Measurements from ENCODE around the gene CHRM1.

Gene CHRM1

DNA sequence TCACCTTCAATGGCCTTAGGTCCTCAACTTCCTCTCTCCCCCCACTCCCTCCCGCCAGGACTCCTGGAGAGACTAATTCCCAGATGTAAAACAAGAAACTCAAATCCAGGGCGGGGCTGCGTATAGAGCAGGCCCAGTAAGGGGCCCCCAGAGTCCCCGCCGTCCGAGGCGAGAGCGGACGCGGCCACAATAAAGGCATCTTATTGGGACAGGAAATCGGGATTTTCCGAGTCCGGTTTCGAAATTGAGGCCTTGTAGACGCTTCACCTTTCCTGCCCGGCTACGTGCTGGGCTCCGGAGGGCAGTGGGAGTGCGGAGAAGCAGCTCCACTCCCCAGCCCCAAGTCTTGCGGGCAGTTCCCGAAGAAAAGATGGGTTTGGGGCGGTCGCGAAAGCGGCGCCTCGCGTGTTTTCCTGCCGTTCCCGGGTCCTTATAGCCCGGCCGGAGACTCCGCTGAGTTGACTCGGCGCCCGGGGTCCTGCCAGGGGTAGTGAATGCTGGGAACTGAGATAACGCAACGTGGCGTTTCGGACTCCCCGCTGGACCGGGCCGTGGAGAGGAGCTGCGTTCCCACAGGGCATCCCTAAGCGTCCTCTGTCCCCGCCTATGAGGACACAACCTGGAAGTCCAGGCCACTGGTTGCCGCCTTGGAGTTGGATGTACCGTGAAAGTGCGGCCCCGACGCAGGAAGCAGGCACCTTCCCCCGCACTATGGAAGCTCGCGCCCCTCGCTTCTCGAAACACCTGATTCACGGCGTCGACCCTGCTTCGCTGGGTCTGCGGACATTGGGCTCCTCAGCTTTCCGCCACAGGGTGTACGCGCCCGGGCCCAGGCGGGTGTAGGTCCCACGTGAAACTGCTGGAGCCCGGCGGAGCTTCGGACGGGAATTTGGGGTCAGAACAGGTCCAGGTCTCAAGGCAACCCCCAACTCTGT lies 4.8 kb upstream of the CHRM1 start:
- DNase-seq: no peak

DNA sequence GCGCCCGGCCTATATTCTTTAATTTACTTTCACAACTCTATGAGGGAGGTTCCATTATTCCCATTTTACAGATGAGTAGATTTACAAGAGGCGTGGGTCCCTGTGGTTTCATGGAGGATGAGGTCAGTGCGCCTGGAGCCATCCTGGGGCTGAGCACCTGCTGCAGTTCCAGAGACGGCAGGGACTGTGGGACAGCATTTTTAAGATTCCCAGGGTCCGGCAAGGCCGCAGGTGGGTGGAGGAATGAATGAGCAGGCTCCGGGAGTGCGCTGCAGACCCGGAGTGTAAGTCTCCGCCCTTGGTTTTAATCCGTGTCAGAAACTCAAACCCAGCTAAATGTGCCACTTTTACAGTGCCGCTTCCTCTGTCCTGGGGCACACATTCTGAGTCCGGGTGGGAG lies 4.1 kb upstream of the CHRM1 start:
- DNase-seq: no peak

DNA sequence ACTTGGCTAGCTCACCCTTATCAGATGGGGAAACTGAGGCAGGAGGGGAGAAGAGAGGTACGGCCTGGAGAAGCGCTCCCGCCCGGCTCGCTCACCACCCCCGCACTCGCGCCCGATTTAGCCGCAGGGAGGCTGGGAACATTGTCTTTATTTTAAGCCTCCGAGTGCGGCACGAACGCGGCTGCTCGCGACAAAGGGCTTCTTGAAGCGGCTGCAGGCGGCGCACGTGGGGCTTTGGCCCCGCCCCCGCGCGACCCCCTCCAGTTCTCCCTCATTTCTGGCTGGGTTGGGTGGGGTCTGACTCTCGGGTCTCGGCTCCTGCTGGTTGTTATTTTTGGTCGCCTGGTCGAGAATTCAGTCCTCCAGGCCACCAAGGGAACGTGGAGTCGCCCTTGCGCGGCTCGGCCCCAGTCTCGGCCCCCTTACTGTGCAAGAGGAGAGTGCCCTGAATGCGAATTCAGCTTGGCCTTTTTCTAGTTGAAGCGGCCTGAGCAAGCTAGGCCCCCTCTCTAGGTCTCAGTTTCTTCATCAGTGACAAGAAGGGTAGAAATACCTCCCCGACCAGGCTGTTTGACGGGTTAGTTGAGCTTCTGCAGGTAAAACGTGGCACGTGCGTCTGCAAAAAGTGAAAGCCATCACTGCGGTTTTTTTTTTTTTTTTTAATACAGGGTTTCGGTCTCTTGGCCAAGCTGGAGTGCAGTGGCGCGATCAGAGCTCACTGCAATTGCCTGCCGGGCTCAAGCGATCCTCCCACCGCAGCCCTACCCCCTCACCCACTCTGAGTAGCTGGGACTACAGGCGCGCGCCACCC lies 2.6 kb upstream of the CHRM1 start:
- no peak for DNase-seq

DNA sequence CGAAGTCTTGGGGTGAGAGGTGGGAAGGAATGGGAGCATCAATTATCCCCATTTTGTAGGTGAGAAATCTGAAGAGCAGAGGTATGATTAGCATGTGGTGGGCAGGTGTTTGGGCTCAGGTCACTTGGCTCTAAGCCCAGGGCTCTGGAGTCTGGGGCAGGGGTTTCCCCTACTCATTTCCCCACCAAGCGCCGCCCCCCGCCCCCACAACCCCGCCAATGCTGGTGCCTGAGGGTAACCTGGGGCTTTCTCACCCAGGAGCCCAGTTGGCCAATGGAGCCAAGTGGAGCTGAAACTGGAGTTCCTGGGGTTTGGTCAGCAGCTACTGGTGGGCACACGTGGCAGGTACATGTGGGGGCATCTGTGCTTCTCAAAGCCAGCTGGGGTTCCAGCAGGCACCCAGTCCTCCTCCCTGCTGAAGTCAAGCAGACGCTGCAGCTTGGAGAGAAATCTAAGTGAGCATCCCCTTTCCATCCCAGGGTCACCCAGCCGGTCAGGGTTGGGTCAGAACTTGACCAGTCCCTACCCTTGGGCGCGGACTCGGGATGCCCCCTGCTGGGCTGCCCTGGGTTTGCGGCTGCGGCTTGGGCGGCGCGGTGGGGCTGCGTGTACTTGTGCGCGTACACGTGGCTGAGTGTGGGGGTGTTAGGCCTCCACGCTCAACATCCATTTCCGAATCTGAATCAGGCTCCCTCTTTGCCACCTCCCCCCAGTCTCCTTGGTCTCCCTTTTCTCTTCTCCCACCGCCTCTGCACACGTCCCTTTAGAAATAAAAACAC lies 1.7 kb upstream of the CHRM1 start:
- DNase-seq: no peak

DNA sequence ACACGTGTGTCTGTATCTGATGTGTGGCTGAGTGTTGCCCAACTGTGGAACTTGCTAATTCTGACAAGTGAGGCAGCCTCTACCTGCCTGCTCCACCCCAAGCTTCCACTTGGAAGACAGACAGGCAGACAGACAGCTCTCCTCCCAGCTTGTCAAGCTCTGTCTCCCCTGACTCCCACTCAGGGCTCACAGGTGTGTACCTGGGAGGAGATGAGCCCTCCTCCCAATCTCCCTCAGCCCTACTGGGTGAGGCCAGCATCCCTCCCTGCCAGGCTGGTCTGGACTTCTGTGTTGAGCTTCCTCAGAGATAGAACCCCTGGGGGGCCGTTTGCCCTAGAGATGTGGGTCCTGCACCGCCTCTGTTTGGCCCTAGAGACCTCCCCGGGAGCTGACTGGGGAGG lies 1.0 kb upstream of the CHRM1 start:
- no peak for DNase-seq

DNA sequence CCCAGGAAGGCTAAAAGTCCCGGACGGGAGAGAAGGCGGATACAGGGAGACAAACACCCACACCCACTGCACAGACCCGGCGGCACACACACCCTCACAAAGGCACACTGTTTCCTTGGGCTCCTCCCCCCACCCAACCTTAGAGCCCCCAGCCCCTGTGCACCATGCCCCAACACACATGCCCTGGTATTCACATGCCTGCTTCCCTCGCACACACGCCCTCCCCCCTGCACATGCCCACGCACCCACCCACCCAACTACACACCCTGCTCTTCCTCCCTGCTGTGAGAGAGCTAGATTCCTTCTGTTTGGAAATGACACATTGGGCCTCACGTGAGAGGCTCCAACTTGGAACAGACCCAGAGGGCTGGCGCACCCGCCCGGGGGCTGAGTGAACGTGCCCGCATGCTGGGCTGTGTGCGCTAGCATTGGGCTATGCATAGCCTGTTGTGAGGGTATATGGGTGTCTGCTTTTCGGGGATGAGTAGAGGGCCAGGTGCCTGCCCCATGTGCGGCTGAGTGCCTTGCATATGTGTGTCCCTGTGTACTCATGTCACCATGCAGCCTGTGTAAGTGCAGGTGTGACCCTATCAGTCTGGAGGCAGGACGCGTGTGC lies 518 bp upstream of the CHRM1 start:
- DNase-seq: no peak

DNA sequence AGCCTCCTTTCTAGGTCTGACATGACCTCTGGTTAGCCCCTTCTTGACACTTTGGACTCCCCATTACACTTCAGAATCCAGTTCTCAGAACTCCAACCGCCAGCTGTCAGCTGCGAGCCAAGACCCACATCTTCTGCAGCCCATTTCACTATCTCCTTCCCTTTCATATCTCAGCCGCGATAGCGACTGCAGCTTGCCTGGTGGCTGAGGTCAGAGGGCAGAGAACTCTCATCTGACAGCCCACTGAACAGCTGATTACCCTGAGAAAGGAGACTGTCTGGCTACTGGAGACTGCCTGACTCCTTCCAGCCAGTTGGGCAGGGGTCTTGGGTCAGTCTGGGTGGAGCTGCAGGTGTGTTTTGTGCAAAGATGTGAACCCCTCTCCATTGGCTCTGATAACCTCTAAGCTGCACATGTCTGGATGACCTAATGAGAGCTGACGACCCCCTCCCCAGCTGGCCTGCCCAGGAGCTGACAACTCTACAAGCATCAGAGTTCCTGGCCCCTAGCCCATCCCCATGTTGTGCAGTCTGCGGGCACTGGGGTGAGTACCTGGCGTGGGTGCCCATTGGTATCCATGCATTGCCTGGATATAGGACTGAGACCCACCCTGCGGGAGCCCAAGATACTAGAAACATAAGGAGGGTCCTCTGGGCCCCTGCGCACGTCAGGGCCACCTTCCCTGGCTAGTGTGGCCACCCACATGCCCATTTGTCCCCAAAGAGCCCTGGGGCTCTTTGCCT lies 1.1 kb downstream of the CHRM1 start:
- DNase-seq: no peak

DNA sequence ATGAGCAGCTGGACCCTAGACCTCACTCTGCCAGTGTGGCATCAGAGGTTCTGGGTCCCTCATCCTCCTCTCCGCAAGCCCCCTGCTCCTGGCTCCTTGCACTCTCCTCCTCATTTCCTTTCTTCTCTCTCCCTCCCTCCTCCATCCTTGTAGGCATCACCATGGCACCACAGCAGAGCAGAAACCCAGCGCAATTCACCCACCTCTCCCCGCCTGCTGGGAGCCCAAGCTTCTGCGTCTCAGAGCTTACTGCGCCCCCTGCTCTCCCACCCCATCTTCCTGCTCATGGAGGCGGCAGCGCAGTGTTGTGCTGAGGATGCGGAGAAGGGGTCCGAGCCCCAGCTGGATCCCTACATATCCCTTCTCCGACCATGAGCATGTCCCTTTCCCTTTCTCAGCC lies 1.7 kb downstream of the CHRM1 start:
- DNase-seq: no peak

DNA sequence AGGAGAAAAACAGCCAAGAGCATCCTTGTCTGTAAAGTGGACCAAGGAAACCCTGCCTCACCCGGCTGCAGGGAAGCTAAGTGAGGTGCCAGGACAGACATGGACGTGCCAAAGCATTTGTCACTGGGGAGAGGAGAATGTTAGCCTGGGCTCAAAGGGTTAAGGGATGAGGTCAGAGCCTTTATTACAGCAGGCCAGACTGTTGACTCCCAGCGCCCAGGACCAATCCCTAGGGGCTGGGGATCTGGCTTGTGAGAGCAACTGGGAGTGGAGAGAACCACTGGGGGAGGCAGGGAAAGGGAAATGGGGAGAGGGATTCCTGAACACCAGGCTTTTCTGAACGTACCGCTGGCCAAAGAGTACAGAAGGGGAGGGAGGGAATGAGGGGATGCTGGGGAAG lies 2.6 kb downstream of the CHRM1 start:
- DNase-seq: no peak

DNA sequence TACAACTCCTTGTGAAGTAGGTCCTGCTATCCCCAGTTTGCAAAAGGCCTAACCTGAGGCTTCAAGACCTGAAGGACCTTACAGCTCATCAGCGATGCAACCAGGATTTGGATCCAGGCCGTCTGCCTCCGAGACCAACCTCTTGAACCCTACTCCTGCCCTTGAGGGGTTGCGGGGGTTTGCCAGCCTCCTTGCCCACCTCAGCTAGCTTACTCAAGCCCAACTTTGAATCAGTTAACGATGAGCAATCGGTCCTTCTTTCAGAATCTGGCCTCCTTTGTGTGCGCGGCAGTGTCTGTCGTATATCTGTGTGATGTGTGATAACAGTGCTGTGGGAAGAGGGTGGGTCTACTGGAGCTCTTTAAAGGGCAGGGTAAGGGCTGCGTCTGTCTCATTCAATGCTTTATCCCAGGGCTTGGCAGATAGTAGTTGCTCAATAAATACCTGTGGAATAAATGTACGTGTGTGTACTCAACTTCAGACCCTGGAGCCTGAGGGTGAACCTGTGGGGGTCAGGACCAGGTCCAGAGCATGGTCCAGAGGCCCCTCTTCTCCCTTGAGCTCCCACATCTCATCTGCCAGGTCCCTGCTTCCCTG lies 3.2 kb downstream of the CHRM1 start:
- no peak for DNase-seq

DNA sequence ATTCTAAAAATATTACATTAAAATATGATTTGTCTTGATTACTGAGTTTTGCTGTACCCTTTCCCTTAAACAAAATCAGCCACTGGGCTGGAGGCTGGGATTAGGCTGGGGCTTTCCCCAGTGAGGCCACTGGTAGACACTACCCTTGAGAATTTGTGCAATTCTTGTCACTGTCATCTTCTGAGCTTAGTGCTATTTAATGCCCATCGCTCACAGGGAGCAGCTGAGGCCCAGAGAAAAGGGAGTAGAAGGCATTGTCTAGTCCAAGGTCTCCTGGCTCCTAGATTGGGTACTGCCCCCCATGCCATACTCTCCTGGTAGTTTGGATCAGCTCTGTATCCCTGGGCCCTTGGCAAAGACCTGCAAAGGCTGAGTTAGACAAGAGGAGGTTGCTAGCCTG lies 6.7 kb downstream of the CHRM1 start:
- DNase-seq: no peak

DNA sequence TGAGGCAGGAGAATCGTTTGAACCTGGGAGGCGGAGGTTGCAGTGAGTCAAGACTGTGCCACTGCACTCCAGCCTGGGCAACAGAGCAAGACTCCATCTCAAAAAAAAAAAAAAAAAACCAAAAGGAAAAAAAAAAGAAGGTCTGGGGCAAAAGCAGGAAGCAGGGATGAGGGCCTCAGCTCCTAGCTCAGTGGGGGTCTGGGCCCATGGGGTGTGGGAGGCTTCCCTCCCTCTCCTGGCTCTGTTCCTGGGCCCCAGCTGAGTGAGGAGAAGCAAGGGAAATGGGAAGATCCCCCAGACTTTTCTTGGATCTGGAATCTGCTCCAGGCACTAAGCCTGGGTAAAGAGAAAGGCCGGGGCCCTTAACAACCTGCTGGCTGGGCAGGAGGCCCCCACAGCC lies 8.9 kb downstream of the CHRM1 start:
- no peak for DNase-seq

DNA sequence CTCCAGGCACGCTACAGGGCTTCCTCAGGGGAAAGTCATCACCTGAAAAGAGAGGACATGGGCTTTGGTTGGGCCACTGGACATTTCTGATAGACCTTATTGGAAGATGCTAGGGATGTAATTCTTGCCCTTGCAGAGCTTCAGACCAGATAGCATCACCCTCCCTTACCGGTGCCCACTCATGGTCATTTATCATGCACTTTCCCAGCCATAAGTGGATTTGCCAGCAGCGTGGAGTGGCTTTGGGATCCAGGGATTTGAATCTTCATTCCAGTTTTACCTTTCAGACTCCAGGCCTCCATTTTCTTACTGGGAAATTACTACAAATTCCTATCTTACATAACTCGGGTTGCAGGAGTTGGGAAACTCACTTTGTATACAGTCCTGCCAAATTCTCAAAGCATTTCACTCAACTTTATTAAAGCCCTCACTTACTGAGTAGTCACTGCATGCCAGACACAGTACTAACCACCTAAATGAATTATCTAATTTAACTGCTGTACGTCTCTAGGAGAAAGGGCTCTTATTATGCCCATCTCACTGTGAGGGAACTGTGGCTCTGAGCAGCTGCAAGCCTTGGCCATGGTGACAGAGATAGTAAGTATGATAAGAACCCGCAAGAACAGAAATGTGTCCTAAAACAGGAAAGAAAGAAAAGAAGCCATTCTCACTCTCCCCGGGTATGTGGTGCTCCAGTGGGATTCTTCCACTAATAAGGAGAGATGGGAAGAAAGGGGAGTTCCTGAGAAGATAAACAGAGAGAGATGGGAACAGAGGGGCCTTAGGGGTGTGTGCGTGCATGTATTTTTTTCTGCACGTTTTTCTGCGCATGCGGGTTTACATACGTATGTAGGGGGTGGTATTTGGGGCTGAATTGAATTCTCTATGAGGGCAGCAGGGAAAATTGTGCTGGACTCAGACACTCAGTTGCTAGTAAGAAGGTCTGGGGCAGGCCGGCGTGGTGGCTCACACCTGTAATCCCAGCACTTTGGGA lies 9.7 kb downstream of the CHRM1 start:
- no peak for DNase-seq

DNA sequence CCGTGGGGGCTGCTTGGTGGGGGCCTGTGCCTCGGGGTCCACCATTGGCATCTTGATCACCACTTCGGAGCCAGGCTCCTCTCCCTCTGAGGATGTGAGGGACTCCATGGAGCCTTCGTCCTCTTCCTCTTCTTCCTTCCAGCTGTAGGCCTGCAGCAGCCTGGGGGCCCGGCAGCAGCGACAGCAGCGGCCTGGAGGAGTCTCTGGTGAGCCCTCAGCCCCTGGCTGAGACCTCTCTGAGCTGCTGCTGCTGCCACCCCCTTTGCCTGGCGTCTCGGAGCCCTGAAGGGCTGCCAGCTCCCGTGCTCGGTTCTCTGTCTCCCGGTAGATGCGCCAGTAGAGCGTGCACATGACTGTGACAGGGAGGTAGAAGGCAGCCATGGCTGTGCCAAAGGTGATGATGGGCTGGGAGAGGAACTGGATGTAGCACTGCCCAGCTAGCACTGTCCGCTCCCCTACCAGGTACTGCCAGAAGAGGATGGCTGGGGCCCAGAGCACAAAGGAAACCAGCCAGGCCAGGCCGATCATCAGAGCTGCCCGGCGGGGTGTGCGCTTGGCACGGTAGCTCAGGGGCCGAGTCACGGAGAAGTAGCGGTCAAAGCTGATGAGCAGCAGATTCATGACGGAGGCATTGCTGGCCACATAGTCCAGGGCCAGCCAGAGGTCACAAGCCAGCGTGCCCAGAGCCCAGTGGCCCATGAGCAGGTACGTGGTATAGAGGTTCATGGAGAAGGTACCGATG lies 10.9 kb downstream of the CHRM1 start:
- DNase-seq: no peak

DNA sequence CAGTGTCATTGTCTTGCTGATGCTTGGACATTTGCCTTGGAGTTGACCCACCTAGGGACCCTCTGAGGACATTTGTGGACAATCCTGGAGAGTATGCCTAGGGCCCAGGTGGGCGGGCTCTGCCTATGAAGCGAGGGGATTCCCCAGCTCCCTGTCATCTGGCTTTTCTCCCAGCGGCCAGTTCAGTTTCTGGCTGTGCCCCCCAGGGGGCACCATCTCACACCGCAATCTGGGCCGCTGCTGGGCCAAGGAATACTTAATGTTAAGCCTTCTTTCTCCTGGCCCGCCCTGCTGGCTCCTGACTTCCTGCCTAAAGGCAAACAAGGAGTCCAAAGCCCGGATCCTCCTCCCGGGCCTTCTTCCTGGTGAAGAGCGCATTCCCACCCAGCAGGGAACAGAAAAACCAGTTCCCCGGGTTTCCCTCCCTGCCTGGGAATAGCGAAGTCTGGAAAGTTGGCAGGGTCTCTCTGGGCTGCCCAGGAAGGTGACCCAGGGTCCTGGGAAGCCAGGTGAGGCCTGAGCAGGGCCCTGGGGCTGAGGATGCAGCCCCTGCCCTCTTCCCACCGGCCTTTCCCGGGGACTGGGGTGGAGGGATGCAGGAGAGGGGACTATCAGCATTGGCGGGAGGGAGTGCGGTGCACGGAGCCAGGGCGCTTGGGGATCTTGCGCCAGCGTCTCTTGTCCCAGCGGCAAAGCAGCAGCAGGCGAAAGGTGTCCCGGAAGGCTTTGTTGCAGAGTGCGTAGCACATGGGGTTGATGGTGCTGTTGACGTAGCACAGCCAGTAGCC lies 11.9 kb downstream of the CHRM1 start:
- peak; percentile 11 for DNase-seq

DNA sequence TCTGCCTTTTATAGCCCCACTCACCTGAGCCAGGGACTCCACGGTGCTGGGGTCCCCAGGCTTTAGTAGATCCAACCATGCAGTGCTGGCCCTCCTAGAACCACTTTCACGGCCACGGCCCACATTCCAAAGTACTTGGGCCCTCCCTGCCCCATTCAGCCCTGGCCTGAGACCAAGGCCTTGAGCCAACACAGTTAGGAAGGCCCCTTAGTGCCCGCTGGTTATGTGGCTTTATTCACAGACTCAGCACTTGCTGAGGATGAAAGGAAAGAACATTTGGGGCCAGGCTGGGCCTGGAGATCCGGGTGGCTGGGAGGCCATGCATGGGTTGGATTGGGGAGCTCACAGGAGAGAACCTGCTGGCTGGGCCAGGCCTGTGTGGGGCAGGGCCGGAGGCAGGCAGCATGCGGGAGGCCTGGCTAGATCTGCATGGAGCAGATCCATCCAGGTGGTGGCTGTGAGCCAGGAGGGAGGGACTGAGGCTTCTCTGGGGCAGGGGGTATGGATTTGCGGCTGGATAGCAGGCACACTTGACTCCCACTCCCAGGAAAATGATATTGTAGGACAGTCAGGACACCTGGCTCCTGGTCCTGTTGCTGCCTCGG lies 12.6 kb downstream of the CHRM1 start:
- DNase-seq: no peak

DNA sequence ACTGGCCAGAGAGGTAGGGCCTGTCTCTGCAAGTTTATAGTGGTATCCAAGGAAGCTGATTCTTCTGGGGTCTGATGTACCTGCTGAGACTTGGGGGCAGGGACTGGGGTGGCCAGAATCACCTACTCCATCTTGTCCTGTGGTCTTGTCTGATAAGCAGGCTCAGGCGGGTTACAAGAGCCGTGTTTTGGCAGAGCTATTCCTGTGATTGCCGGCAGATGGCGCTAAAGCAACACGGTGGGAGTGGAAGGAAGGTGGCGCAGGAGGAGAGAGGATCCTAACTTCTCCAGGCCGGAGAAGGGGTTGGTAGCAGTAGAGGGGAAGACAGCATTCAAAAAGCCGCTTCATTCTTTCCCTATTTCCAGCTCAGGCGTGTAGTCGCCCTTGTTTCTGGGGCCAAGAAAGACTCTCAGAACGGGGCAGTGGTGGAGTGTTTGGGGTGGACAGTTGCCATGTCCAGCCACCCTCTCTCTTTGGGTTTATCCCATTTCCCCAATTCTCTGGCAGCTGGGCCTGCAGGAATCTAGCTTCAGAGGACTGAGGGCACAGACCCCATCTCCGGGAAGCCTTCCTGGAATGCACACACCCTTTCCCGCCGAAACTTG lies 15.1 kb downstream of the CHRM1 start:
- DNase-seq: peak; percentile 53

DNA sequence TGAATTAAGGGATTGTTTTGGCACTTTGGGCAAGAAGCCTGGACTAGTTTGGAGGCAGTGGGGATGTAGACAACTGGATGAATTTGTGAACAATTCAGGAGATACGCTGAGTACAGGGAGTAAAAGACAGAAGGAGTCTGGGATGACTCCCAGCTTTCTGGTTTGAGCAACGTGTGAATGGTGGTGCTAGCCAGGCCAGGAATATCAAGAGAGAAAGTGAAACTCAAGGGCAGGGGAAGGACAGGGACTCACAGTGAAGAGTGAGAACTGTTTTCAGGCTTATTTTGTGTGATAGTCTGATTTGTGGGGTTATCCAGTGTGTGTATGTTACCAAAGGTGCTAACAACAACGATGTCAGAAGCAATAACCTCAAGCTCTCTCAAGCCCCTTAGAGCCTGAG lies 15.9 kb downstream of the CHRM1 start:
- no peak for DNase-seq
